Mucosa of stomach (tissue), 1 donor: Measurements from ENCODE around the gene DTWD1.
"Not testable (repeated sequence)": the region's sequence is repeated elsewhere in the genome, so short reads cannot be mapped to it uniquely, and the experiment has no call there.

Source experiments
- H3K27me3 ChIP-seq: one replicate; pipeline ENCODE4 v1.7.0; 2013; ENCODE audit warnings: mild to moderate bottlenecking, low read length; ENCODE audit not compliant: control insufficient read depth, insufficient read depth
- H3K36me3 ChIP-seq: one replicate; pipeline ENCODE4 v1.7.0; 2013; ENCODE audit warnings: low read length; ENCODE audit not compliant: control insufficient read depth, insufficient read depth
- H3K4me1 ChIP-seq: one replicate; pipeline ENCODE4 v1.7.0; 2013; ENCODE audit warnings: mild to moderate bottlenecking, low read length; ENCODE audit not compliant: control insufficient read depth, insufficient read depth
- H3K4me3 ChIP-seq: one replicate; pipeline ENCODE4 v1.7.0; 2013; ENCODE audit warnings: low read length
- H3K9ac ChIP-seq: one replicate; pipeline ENCODE4 v1.7.0; 2013; ENCODE audit warnings: mild to moderate bottlenecking, low read length, moderate library complexity
- H3K9me3 ChIP-seq: one replicate; pipeline ENCODE4 v1.7.0; 2013; ENCODE audit warnings: mild to moderate bottlenecking, low read length, moderate library complexity; ENCODE audit not compliant: control insufficient read depth
- donor health status: Pancreatic carcinoma.

DTWD1 gene

GRCh38 chr15:49620658-49621368, at the start of gene DTWD1, which contains the start of gene FAM227B:
DTWD1 (plus strand) TSS chr15:49621048; CDS start chr15:49625168, 4,120 bp downstream.
FAM227B (minus strand) TSS chr15:49620818; CDS start chr15:49615171, 5,647 bp downstream.
- H3K9ac ChIP-seq: peak within 1 kb of the TSS; percentile 90
- H3K27me3 ChIP-seq: no peaks in the 10 kb centered on the region
- H3K4me3 ChIP-seq: peak within 1 kb of the TSS; percentile 77
- peaks cover 4% of the 10 kb centered on the region for H3K4me1 ChIP-seq
- no peaks in the 10 kb centered on the region for H3K36me3 ChIP-seq
- H3K9me3 ChIP-seq: no peaks in the 10 kb centered on the region

GRCh38 chr15:49573421-49573820, 47.4 kb upstream of the DTWD1 start:
- H3K27me3 ChIP-seq: no peaks in the 10 kb centered on the region
- H3K9ac ChIP-seq: no peak overlapping the region
- no peak overlapping the region for H3K4me3 ChIP-seq
- H3K9me3 ChIP-seq: no peaks in the 10 kb centered on the region
- H3K4me1 ChIP-seq: no peaks in the 10 kb centered on the region
- no peaks in the 10 kb centered on the region for H3K36me3 ChIP-seq

GRCh38 chr15:49589030-49589429, 31.8 kb upstream of the DTWD1 start:
- H3K9ac ChIP-seq: no peak overlapping the region
- H3K9me3 ChIP-seq: no peaks in the 10 kb centered on the region
- H3K4me1 ChIP-seq: no peaks in the 10 kb centered on the region
- H3K36me3 ChIP-seq: no peaks in the 10 kb centered on the region
- no peak overlapping the region for H3K4me3 ChIP-seq
- no peaks in the 10 kb centered on the region for H3K27me3 ChIP-seq

- not testable (repeated sequence) for H3K9ac ChIP-seq, H3K27me3 ChIP-seq, H3K9me3 ChIP-seq, H3K4me1 ChIP-seq, H3K4me3 ChIP-seq, H3K36me3 ChIP-seq
Measured at GRCh38 chr15:49592829-49593316, 28.0 kb upstream of the DTWD1 start.

- no peaks in the 10 kb centered on the region for H3K36me3 ChIP-seq
- H3K9ac ChIP-seq: no peak overlapping the region
- H3K27me3 ChIP-seq: no peaks in the 10 kb centered on the region
- H3K4me3 ChIP-seq: no peak overlapping the region
- no peaks in the 10 kb centered on the region for H3K9me3 ChIP-seq
- no peaks in the 10 kb centered on the region for H3K4me1 ChIP-seq
Measured at GRCh38 chr15:49604625-49605409, 16.0 kb upstream of the DTWD1 start.

GRCh38 chr15:49605588-49605987, 15.3 kb upstream of the DTWD1 start:
- Histone ChIP-seq H3K9ac (no peak overlapping the region), H3K27me3 (no peaks in the 10 kb centered on the region), H3K9me3 (no peaks in the 10 kb centered on the region), H3K4me1 (no peaks in the 10 kb centered on the region), H3K36me3 (no peaks in the 10 kb centered on the region), H3K4me3 (no peak overlapping the region)

GRCh38 chr15:49606594-49606993, 14.3 kb upstream of the DTWD1 start:
- H3K9me3 ChIP-seq: no peaks in the 10 kb centered on the region
- H3K27me3 ChIP-seq: no peaks in the 10 kb centered on the region
- H3K9ac ChIP-seq: no peak overlapping the region
- H3K4me3 ChIP-seq: no peak overlapping the region
- H3K4me1 ChIP-seq: no peaks in the 10 kb centered on the region
- H3K36me3 ChIP-seq: no peaks in the 10 kb centered on the region

GRCh38 chr15:49610157-49610918, 10.5 kb upstream of the DTWD1 start:
- no peaks in the 10 kb centered on the region for H3K36me3 ChIP-seq
- H3K4me3 ChIP-seq: no peak overlapping the region
- H3K9ac ChIP-seq: no peak overlapping the region
- no peaks in the 10 kb centered on the region for H3K4me1 ChIP-seq
- H3K27me3 ChIP-seq: no peaks in the 10 kb centered on the region
- H3K9me3 ChIP-seq: no peaks in the 10 kb centered on the region

GRCh38 chr15:49612240-49612639, 8.6 kb upstream of the DTWD1 start:
- not testable (repeated sequence) for H3K9ac ChIP-seq, H3K36me3 ChIP-seq, H3K4me3 ChIP-seq, H3K4me1 ChIP-seq, H3K27me3 ChIP-seq, H3K9me3 ChIP-seq

GRCh38 chr15:49619226-49619625, 1.6 kb upstream of the DTWD1 start:
- H3K36me3 ChIP-seq: no peaks in the 10 kb centered on the region
- no peak overlapping the region for H3K9ac ChIP-seq
- no peak overlapping the region for H3K4me3 ChIP-seq
- peaks cover 4% of the 10 kb centered on the region for H3K4me1 ChIP-seq
- no peaks in the 10 kb centered on the region for H3K27me3 ChIP-seq
- no peaks in the 10 kb centered on the region for H3K9me3 ChIP-seq

GRCh38 chr15:49620199-49620598, 649 bp upstream of the DTWD1 start:
- H3K4me3 ChIP-seq: peak overlapping the region; percentile 21

GRCh38 chr15:49621401-49621811, 558 bp downstream of the DTWD1 start:
- H3K27me3 ChIP-seq: no peaks in the 10 kb centered on the region
- H3K9me3 ChIP-seq: no peaks in the 10 kb centered on the region
- H3K4me1 ChIP-seq: peaks cover 4% of the 10 kb centered on the region
- H3K9ac ChIP-seq: peak overlapping the region; percentile 90
- H3K36me3 ChIP-seq: no peaks in the 10 kb centered on the region
- peak overlapping the region; percentile 77 for H3K4me3 ChIP-seq

More at GRCh38 chr15:49620199-49620598, 649 bp upstream of the DTWD1 start:
- Histone ChIP-seq H3K4me1 (peaks cover 4% of the 10 kb centered on the region), H3K27me3 (no peaks in the 10 kb centered on the region), H3K9me3 (no peaks in the 10 kb centered on the region), H3K9ac (peak overlapping the region; percentile 90), H3K36me3 (no peaks in the 10 kb centered on the region)
